GM12892 (cell line): ENCODE results near the gene ASXL3.

Experiments
- DNase-seq: peaks from one replicate; pipeline ENCODE4 v3.0.0; 2011; ENCODE audit not compliant: insufficient read length
- FAIRE-seq: peaks from 2 replicates; lab custom pipeline; 2011; peaks lifted over from hg19 to GRCh38; lab: Jason Lieb, UNC
- POLR2A ChIP-seq: IDR thresholded peaks from 2 replicates; pipeline ENCODE4 v1.6.1; 2011; ENCODE audit warnings: low read depth, low read length, control low read depth
- POLR2AphosphoS5 ChIP-seq: IDR thresholded peaks from 2 replicates; pipeline ENCODE4 v1.6.1; 2011; ENCODE audit warnings: low read depth, low read length, control low read depth
- TAF1 ChIP-seq: IDR thresholded peaks from 2 replicates; pipeline ENCODE4 v1.6.1; 2011; ENCODE audit warnings: low read depth, mild to moderate bottlenecking, control low read depth, low read length, borderline replicate concordance

ASXL3 gene

DNA sequence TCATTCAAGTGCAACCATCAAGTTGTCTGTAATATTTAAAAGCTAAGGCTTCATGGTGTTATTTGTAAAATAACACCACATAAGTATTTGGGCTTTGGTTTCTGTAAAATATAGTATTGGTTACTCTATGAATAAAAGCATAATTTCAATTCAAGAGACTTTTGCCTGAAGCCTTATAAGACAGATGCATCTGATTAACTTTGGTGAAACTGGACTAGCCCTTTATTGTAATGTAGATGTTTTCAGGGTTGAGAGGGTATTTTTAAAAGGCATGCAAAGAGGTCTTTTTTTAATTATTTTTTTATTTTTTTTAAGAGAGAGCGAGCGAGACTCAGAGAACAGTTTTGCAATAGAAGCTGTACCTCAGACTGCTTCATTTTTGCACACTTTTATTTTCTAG is 66.5 kb downstream of the ASXL3 start:
- DNase-seq (no peak), FAIRE-seq (no peak)
- TF ChIP-seq TAF1, result no peak
- TF ChIP-seq POLR2AphosphoS5, result no peak
- no peak for TF ChIP-seq POLR2A

DNA sequence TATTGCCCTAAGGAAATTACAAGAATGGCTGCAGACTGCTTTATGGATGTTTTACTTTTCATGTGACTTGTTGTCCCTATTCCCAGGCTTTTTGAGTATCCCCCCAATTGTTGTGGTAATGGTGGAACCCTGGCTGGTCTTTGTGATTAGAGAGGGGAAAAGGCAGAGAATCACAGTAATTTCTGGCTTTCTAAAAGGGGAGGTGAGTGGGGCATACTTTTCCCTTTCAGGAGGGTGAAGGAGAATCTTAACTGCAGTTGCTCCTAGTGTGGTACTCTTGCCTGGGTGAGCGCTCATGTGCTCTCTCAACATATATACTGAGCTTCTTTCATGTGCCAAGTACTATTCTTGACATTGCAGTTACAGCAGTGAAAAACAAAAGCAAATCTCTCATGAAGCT is 69.3 kb downstream of the ASXL3 start:
- TF ChIP-seq POLR2AphosphoS5 (no peak), TAF1 (no peak)
- FAIRE-seq (no peak), DNase-seq (no peak)

DNA sequence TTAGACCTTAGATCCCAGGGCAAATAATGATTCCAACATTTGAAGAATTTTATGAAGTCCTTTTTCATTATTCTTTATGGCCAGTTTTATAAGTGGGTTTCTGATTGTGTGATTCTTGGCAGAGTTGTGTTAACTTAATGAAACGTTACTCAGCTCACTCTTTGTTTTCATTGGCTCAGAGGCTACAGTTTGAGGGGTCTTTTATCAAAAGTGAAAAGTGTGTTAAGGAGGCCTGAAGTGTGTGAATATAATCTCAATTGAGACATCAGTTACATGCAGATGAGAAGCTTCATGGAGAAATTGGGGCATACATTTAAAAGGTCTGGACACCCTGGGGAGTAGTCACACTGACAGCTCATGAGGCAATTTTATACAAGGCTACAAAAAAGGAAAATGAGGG is 74.6 kb downstream of the ASXL3 start:
- FAIRE-seq (no peak), DNase-seq (no peak)
- no peak for TF ChIP-seq TAF1
- no peak for TF ChIP-seq POLR2A
- TF ChIP-seq POLR2AphosphoS5, result no peak

DNA sequence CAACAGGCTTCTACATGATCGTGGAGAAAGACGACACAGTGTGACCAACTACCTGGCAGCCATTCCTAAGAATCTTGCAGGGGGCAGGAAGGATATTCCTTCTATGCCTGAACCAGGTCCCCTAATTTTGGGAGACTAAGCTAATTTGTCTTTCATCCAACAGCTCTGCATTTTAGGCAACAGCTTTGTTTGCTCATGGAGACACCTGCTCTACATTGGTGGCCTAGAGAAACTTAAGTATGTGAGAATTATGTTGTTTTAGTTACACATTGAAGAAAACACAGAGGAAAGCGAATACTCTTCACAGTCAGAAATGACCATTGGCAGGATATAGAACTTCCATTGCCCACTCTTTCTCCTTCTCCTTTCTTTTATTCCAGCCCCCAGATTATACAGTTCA is 75.2 kb downstream of the ASXL3 start:
- TF ChIP-seq POLR2A, result no peak
- FAIRE-seq (no peak), DNase-seq (no peak)

DNA sequence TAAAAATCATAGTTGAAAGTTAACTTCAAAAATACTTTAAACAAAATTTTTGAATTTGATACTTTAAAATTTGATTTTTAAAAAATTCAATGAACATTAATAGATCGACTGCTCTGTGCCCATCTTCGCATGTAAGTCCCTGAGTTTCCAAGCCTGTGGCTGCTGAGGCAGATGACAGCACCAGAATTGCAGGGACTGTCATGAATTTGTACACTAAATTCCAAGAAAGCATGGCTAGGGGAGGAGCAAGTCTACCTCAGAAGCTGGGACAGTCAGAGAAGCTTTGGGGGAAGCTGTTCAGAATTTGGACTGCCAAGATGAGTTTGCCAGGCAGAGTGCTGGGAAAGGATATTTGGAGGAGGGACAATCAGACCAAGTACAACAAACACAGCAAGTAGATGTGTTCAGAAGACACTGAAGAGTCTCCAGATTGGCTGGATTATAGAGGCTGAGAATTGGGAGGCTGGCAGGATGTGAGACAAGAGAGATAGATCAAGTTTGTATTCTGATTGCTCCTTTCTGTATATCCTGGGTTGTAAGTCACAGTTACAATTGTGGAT is 79.0 kb downstream of the ASXL3 start:
- DNase-seq, result no peak
- TF ChIP-seq TAF1 (no peak), POLR2A (no peak), POLR2AphosphoS5 (no peak)
- FAIRE-seq, result no peak

DNA sequence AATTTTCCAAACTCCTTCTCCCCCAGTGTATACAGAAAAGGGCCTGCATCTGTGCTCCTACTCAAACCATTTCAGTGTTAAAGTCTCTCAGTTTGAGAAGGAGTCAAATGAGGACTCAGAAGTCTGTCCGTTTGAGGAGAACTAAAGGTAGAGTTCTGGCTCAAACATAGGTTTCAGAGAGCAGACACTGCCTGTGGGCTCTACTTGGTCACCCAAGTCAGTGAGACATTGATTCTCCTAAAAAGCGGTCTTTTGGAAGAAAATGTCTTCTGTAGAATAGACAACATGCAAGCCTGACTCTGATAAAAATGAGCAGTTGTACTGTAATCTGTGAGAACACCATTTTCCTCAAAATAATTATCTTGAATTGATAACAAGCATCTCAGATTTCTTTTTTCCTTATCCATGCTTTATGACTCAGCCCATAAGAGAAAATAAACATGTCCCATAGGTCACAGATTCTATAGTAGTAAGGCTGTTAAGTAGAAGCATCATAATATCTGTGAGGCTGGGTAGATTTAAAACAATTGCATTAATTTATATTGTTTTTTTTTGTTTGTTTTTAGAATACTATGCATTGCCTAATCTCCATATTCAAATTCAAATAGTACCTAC is 82.8 kb downstream of the ASXL3 start:
- DNase-seq, result no peak
- no peak for FAIRE-seq
- no peak for TF ChIP-seq POLR2AphosphoS5
- no peak for TF ChIP-seq TAF1

DNA sequence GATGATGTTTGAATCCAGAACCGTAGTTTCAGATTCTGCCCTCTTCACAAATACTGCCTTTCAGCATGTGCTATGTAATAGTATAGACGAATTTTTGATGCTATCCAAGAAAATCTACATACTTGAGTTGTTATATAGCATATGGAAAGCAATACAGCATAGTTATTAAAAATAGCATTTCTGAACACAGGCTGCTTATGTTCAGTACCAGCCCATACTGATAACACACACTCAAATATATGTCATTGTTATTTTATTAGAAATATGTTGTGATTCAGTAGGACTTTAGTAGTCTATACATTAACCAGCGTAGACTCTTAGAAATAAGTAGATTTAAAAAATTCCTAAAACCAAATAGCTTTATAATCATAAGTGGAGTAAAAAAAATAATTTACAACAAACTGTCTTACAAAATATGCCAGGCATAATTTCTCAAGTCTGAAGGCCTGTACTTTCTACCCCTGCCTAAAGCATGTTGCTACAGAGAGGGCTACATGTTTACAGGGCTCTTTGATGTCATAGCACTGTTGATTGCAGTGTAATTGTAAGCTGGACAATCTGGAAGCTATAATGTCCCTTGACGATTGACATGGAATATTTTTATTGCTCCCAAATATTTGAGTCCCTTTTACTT is 86.3 kb downstream of the ASXL3 start:
- FAIRE-seq (no peak), DNase-seq (no peak)
- TF ChIP-seq TAF1, result no peak
- no peak for TF ChIP-seq POLR2A
- TF ChIP-seq POLR2AphosphoS5, result no peak

DNA sequence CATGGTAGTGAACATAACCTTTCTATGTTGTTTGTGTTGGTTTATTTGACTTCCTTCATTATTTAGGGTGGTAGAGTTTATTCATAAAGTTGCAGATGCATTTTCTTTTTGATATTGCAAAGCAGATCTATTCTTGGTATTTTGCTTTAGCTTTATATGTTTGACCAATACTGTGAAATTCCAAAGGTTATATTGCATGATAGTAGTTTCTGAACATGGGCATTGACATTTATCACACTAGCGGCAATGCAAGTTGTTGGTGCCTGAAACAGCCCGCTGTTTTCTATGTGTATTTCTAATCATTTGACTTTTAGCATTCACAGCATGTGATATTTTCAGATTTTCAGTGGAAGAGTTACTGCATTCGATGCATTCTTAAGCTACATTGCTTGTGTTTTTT is 87.2 kb downstream of the ASXL3 start:
- no peak for FAIRE-seq
- TF ChIP-seq POLR2AphosphoS5 (no peak), POLR2A (no peak), TAF1 (no peak)
- no peak for DNase-seq

DNA sequence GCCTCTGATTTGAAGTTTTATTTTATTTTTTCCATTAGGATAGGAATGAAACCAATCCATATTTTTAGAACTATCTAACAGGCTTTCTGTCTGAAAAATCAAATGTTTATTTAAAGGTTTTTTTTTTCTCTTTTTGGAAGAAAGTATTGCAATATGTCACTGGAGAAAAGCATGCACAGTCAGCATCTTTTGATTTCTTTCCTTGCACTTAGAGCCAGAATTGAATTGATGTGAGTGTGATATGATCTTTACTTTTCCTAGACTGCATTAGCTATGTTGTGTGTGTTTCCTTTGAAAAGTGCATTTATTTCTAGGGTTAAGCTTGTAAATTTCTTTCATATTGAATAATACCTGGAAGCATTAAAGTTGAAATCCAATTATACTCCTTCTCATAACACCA is 87.6 kb downstream of the ASXL3 start:
- TF ChIP-seq POLR2AphosphoS5 (no peak), TAF1 (no peak), POLR2A (no peak)
- no peak for FAIRE-seq

DNA sequence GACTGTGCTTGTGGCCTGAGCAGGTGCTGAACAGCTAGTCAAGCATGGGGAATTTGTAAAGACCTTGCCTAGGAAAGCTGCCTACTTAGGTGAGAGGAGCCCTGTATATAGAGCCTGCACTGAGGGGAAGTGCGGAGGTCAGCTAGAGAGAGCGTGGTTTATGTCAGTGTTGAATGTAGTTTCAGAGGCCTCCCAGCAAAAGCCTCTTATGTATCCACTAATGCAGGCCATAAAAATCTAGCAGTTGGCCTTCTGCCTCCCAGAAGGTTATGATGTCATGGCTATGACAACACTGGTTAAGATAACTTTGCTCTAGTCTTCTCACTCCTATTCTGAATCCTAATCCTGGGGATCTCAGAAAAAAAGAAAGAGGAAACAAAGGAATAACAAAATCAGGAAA is 88.9 kb downstream of the ASXL3 start:
- FAIRE-seq (no peak), DNase-seq (no peak)
- no peak for TF ChIP-seq POLR2A
- TF ChIP-seq TAF1, result no peak
- no peak for TF ChIP-seq POLR2AphosphoS5

More for the DNA sequence above, 87.6 kb downstream of the ASXL3 start:
- DNase-seq, result no peak

DNA sequence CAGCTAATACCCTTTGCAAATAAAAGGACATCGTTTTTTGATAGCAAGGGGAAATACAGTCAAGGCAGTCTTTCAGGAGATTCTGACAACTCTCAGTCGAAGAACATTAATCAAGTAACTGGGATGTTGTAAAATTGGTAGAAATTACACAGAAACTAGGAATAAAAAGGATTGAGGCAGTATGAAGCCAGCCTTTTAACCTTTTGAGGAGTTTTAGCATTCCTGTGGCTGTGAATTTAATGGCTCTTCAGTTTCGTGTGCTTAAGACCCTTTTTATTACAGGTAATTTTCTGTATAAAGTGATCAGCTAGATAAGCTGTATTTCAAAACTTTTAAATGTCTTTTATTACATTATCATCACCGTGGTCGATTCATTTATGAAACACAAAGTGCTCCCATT is 91.6 kb downstream of the ASXL3 start:
- TF ChIP-seq TAF1 (no peak), POLR2AphosphoS5 (no peak), POLR2A (no peak)
- FAIRE-seq (no peak), DNase-seq (no peak)

DNA sequence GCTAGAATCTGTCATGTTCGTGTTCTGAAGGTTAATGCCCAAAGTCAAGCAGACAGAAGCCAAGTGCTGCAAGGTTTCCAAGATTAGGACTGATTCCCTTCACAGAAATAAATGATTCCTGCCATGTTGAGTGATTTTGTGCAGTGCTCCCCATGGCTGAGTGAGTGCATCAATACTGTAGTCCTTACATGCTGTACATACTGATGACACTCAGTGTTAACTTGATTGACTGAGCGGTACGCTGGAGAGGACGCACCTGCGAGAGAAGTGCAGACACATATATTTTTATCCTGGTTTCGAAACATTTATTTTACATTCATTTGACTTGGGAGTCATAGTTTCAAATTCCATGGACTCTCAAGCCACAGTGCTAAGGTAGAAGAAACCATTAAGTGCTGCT is 92.0 kb downstream of the ASXL3 start:
- FAIRE-seq (no peak), DNase-seq (no peak)
- no peak for TF ChIP-seq TAF1
- TF ChIP-seq POLR2A, result no peak
- no peak for TF ChIP-seq POLR2AphosphoS5

DNA sequence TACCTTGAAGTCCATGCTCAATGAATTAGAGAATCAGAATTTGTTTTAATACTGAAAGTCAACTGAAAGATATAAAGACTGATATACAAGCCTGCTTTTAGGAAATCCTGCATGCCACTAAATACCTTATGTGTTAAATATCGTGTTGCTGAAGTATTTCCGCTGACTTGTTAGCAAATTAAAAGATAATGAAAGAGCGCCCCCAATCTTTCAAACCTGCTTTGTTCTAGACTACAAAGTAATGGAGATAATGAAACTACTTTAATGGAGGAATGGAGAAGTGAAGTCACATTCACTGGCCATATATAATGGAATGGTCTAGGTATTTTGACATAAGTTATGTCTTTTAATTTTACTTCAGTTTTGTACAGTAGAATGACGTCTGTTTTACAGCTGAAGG is 95.7 kb downstream of the ASXL3 start:
- FAIRE-seq, result no peak
- DNase-seq, result no peak
- TF ChIP-seq TAF1, result no peak
- TF ChIP-seq POLR2AphosphoS5, result no peak
- TF ChIP-seq POLR2A, result no peak
